ENCODE measurements around the gene ZNF282.
A peak's percentile ranks its signal among the peaks of the same experiment; 100 is the strongest.

Gene ZNF282

GRCh38 chr7:149209518-149210269 is 14.3 kb downstream of the ZNF282 start:
- peak; percentile 49 for DNase-seq (ENCODE audit: low read depth, low spot score)
- peak; percentile 80 for TF ChIP-seq CTCF (IDR thresholded peaks at IDR 0.05; ENCODE audit: low read depth, low read length)
- no peak overlapping the region for H3K4me3 ChIP-seq (ENCODE audit: low read depth, low read length)
- in situ Hi-C loops (cut with HindIII; ENCODE audit: low sequenced_read_pairs) = no loop called here

GRCh38 chr7:149210551-149210950 is 15.2 kb downstream of the ZNF282 start:
- in situ Hi-C loops (cut with HindIII; ENCODE audit: low sequenced_read_pairs) = no loop called here
- DNase-seq (ENCODE audit: low read depth, low spot score) = no peak
- no peak overlapping the region for H3K4me3 ChIP-seq (ENCODE audit: low read depth, low read length)
- no peak for TF ChIP-seq CTCF (IDR thresholded peaks at IDR 0.05; ENCODE audit: low read depth, low read length)

GRCh38 chr7:149214020-149214720 is 18.8 kb downstream of the ZNF282 start:
- no peak overlapping the region for H3K4me3 ChIP-seq (ENCODE audit: low read depth, low read length)
- no peak for TF ChIP-seq CTCF (IDR thresholded peaks at IDR 0.05; ENCODE audit: low read depth, low read length)
- in situ Hi-C loops (cut with HindIII; ENCODE audit: low sequenced_read_pairs) = no loop called here
- DNase-seq (ENCODE audit: low read depth, low spot score) = no peak

DNA sequence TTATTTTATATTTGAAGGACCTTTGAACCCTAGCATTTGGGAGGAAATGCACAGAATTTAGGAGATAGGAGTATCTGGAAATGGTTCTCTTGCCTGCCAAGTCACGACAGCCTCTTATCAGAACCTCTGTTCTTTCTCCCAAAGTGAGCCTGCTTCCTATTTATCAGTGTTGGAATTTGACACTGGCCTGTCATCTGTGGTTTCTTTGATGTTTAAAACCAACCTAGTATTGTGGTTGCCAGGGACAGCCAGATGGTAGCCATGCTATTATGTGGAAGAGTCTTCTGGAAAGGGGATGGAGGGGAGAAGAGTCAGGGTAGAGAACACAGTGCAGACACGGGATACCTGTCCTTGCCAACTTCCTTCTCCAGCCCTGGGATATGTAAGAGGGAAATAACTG is 21.1 kb downstream of the ZNF282 start:
- TF ChIP-seq CTCF (IDR thresholded peaks at IDR 0.05; ENCODE audit: low read depth, low read length) = no peak
- no peak overlapping the region for H3K4me3 ChIP-seq (ENCODE audit: low read depth, low read length)
- DNase-seq (ENCODE audit: low read depth, low spot score) = no peak
- in situ Hi-C loops (cut with HindIII; ENCODE audit: low sequenced_read_pairs) = no loop called here

GRCh38 chr7:149217570-149217969 is 22.2 kb downstream of the ZNF282 start:
- in situ Hi-C loops (cut with HindIII; ENCODE audit: low sequenced_read_pairs) = no loop called here
- DNase-seq (ENCODE audit: low read depth, low spot score) = no peak
- TF ChIP-seq CTCF (IDR thresholded peaks at IDR 0.05; ENCODE audit: low read depth, low read length) = no peak
- no peak overlapping the region for H3K4me3 ChIP-seq (ENCODE audit: low read depth, low read length)

GRCh38 chr7:149218469-149219420 is 23.4 kb downstream of the ZNF282 start:
- no peak for DNase-seq (ENCODE audit: low read depth, low spot score)
- H3K4me3 ChIP-seq (ENCODE audit: low read depth, low read length) = no peak overlapping the region
- no peak for TF ChIP-seq CTCF (IDR thresholded peaks at IDR 0.05; ENCODE audit: low read depth, low read length)
- in situ Hi-C loops (cut with HindIII; ENCODE audit: low sequenced_read_pairs) = no loop called here
